BLaER1 treated with 17β-estradiol and CSF1 and Interleukin-3, amounts not matched to agents 10 nM and 100 nM (cell line): ENCODE data around the gene NFE2L2.

Source experiments
- H3K27ac ChIP-seq, 11 experiments: shearing (Covaris generic); formaldehyde crosslinking; 2 replicates each; pipeline ENCODE4 v1.8.1; 2022
- H3K27me3 ChIP-seq, 11 experiments: shearing (Covaris generic); formaldehyde crosslinking; 2 replicates each; pipeline ENCODE4 v1.8.1; 2022
- H3K36me3 ChIP-seq, 11 experiments: shearing (Covaris generic); formaldehyde crosslinking; 2 replicates each; pipeline ENCODE4 v1.8.1; 2022
- H3K4me1 ChIP-seq, 10 experiments: shearing (Covaris generic); formaldehyde crosslinking; 2 replicates each; pipeline ENCODE4 v1.8.1; 2022
- H3K4me2 ChIP-seq, 11 experiments: shearing (Covaris generic); formaldehyde crosslinking; 2 replicates each; pipeline ENCODE4 v1.8.1; 2022
- H3K4me3 ChIP-seq, 10 experiments: shearing (Covaris generic); formaldehyde crosslinking; 2 replicates each; pipeline ENCODE4 v1.8.1; 2022
- H3K9ac ChIP-seq, 11 experiments: shearing (Covaris generic); formaldehyde crosslinking; 2 replicates each; pipeline ENCODE4 v1.8.1; 2022
- H3K9me3 ChIP-seq, 11 experiments: shearing (Covaris generic); formaldehyde crosslinking; replicated peaks in 1 of 11; 2 replicates each; pipeline ENCODE4 v1.8.1; 2022
- H4K20me1 ChIP-seq, 11 experiments: shearing (Covaris generic); formaldehyde crosslinking; 2 replicates each; pipeline ENCODE4 v1.8.1; 2022
- Cebpa-rat ChIP-seq, 11 experiments: shearing (Covaris generic); IDR thresholded peaks; 2 replicates each; pipeline ENCODE4 v1.8.1; 2022

Gene NFE2L2

GRCh38 chr2:177283906-177284305 lies 19.4 kb upstream of the NFE2L2 start:
- TF ChIP-seq Cebpa-rat (IDR thresholded peaks at IDR 0.05), result no peak
- Histone ChIP-seq H3K9me3 (no peaks in the 10 kb centered on the region), H4K20me1 (no peaks in the 10 kb centered on the region), H3K4me3 (no peak overlapping the region), H3K36me3 (no peaks in the 10 kb centered on the region), H3K4me1 (peaks cover 54 to 84% (median 73%) of the 10 kb centered on the region in 10 experiments), H3K9ac (no peak overlapping the region; a peak in 3 of 22 replicates), H3K27me3 (no peaks in the 10 kb centered on the region), H3K4me2 (peak overlapping the region in 7 of 11 experiments; percentile 71 to 91 (median 79); a peak in 14 of 22 replicates), H3K27ac (peak overlapping the region in 10 of 11 experiments; percentile 15 to 98 (median 94); a peak in 16 of 22 replicates)

GRCh38 chr2:177282787-177283572 lies 18.5 kb upstream of the NFE2L2 start:
- Histone ChIP-seq H3K27ac (peak overlapping the region; percentile 82 to 98 (median 93); a peak in 21 of 22 replicates), H3K9me3 (no peaks in the 10 kb centered on the region), H3K4me2 (peak overlapping the region; percentile 69 to 91 (median 79)), H4K20me1 (no peaks in the 10 kb centered on the region), H3K9ac (peak overlapping the region; percentile 71 to 84 (median 79); a peak in 21 of 22 replicates), H3K27me3 (no peaks in the 10 kb centered on the region), H3K36me3 (no peaks in the 10 kb centered on the region), H3K4me1 (peaks cover 54 to 88% (median 75%) of the 10 kb centered on the region in 10 experiments), H3K4me3 (no peak overlapping the region)
- no peak for TF ChIP-seq Cebpa-rat (IDR thresholded peaks at IDR 0.05)

DNA sequence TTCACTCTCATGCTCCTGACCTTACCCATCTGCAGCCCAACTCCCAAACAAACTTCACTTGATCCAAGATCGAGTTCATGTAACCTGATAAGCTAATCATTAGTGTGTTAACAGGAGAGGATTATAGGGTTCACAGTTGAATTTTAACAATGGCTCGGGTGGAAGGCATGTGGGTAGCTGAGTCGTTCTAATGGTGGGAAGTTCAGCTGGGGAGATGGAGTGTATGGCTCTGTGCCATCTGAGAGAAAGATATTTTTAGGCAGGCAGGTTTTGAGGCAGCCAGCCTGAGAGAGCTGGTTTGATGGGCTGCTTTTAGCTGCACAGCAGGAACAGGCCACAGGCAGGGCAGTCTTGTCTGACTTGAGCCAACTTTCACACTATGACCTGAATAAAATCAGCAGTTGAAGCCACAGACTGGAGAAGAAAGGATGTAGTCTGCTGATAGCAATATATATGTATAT lies 17.7 kb upstream of the NFE2L2 start:
- peak overlapping the region; percentile 69 to 91 (median 79) for H3K4me2 ChIP-seq
- H3K36me3 ChIP-seq, result no peaks in the 10 kb centered on the region
- no peaks in the 10 kb centered on the region for H3K27me3 ChIP-seq
- H3K4me3 ChIP-seq, result no peak overlapping the region
- H4K20me1 ChIP-seq, result no peaks in the 10 kb centered on the region
- H3K9me3 ChIP-seq, result no peaks in the 10 kb centered on the region
- TF ChIP-seq Cebpa-rat (IDR thresholded peaks at IDR 0.05), result no peak
- H3K27ac ChIP-seq, result peak overlapping the region; percentile 82 to 98 (median 93)
- peak overlapping the region; percentile 71 to 84 (median 79) for H3K9ac ChIP-seq
- peaks cover 54 to 83% (median 72%) of the 10 kb centered on the region in 10 experiments for H3K4me1 ChIP-seq

- H4K20me1 ChIP-seq, result no peaks in the 10 kb centered on the region
- no peaks in the 10 kb centered on the region for H3K27me3 ChIP-seq
- H3K4me2 ChIP-seq, result peak overlapping the region; percentile 69 to 91 (median 79)
- peak; percentile 42 to 93 (median 85); a peak in 21 of 22 replicates for TF ChIP-seq Cebpa-rat (IDR thresholded peaks at IDR 0.05)
- peak overlapping the region; percentile 82 to 98 (median 93) for H3K27ac ChIP-seq
- H3K4me1 ChIP-seq, result peaks cover 54 to 87% (median 73%) of the 10 kb centered on the region in 10 experiments
- no peaks in the 10 kb centered on the region for H3K36me3 ChIP-seq
- no peak overlapping the region for H3K4me3 ChIP-seq
- H3K9ac ChIP-seq, result peak overlapping the region; percentile 71 to 84 (median 80)
- no peaks in the 10 kb centered on the region for H3K9me3 ChIP-seq
These were observed 17.1 kb upstream of the NFE2L2 start for GRCh38 chr2:177281400-177282180.

DNA sequence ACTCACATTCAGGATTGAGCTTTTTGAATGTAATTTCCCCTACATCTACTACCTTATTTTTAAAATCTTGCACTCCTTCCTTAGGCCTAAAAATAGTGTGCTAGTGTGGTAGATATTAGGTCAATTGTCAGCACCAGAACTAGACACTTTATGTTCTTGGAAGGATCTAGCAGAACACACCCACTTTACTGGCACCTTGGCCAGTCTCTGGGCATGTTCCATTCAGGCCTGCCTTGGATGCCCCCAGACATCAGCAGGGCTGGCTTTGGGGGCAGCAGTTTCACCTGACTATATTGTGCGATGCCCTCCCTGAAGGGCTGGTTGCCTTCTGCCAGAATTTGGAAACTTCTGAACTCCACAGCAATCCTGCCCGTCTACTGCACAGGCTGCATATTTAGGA lies 15.3 kb upstream of the NFE2L2 start:
- no peak for TF ChIP-seq Cebpa-rat (IDR thresholded peaks at IDR 0.05)
- H3K9ac ChIP-seq, result peak overlapping the region in 9 of 11 experiments; percentile 30 to 82 (median 79); a peak in 13 of 22 replicates
- H3K4me2 ChIP-seq, result peak overlapping the region; percentile 11 to 91 (median 79); a peak in 19 of 22 replicates
- H3K4me1 ChIP-seq, result peaks cover 44 to 80% (median 63%) of the 10 kb centered on the region in 10 experiments
- H3K9me3 ChIP-seq, result no peaks in the 10 kb centered on the region
- H3K4me3 ChIP-seq, result no peak overlapping the region
- peak overlapping the region; percentile 82 to 98 (median 93) for H3K27ac ChIP-seq
- no peaks in the 10 kb centered on the region for H3K36me3 ChIP-seq
- H4K20me1 ChIP-seq, result no peaks in the 10 kb centered on the region
- no peaks in the 10 kb centered on the region for H3K27me3 ChIP-seq

- Histone ChIP-seq H4K20me1 (no peaks in the 10 kb centered on the region), H3K9ac (no peak overlapping the region), H3K27ac (no peak overlapping the region), H3K4me3 (no peak overlapping the region), H3K4me2 (peak overlapping the region in 5 of 11 experiments; percentile 20 to 45 (median 30); a peak in 6 of 22 replicates), H3K36me3 (no peaks in the 10 kb centered on the region), H3K9me3 (no peaks in the 10 kb centered on the region), H3K27me3 (no peaks in the 10 kb centered on the region), H3K4me1 (peaks cover 13 to 66% (median 33%) of the 10 kb centered on the region in 10 experiments)
- no peak for TF ChIP-seq Cebpa-rat (IDR thresholded peaks at IDR 0.05)
These were observed 11.2 kb upstream of the NFE2L2 start for GRCh38 chr2:177275743-177276055.

DNA sequence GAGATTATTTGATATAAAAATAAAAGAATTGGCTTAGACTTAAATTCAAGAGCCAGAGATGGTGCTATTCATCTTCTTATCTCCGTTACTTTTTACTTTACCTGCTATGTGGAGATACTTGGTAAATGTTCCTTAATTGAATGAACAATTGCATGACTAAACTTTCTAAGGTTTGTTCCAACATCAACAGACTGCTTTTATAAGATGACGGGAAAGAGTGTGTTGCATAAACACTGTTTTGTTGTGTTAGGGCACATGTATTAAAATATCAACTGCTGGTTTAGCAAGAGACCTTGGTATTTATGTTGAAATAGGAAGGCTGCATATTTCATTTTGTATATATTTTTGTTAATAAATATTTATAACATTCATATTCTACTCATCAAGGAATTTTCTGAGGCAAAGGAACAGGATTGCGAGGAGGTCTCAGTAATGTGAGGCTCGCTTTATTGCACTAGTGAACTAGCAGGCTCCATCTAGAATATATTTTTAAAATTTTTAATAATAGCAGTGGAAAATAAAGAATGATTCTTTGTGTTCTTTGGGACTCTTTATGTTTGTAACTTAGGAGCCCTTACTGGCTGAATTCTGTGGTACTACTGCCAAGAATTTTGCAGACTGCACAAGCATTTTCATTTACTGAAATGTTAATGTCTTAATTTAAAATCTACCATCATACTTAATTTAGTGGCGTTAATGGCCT lies 10.7 kb upstream of the NFE2L2 start:
- H3K9ac ChIP-seq, result no peak overlapping the region
- TF ChIP-seq Cebpa-rat (IDR thresholded peaks at IDR 0.05), result no peak
- H3K4me1 ChIP-seq, result peaks cover 8 to 66% (median 33%) of the 10 kb centered on the region in 10 experiments
- no peaks in the 10 kb centered on the region for H3K9me3 ChIP-seq
- H3K4me2 ChIP-seq, result peak overlapping the region in 4 of 11 experiments; percentile 20 to 45 (median 27); a peak in 5 of 22 replicates
- H3K27ac ChIP-seq, result no peak overlapping the region
- H3K36me3 ChIP-seq, result no peaks in the 10 kb centered on the region
- H3K27me3 ChIP-seq, result no peaks in the 10 kb centered on the region
- H4K20me1 ChIP-seq, result no peaks in the 10 kb centered on the region
- H3K4me3 ChIP-seq, result no peak overlapping the region

GRCh38 chr2:177273408-177273807 lies 8.9 kb upstream of the NFE2L2 start:
- Histone ChIP-seq H3K9ac (no peak overlapping the region), H3K4me2 (no peak overlapping the region), H3K4me1 (peaks cover 0 to 64% (median 20%) of the 10 kb centered on the region in 10 experiments; a peak in 15 of 20 replicates), H3K27me3 (no peaks in the 10 kb centered on the region), H3K9me3 (no peaks in the 10 kb centered on the region), H3K4me3 (no peak overlapping the region), H3K36me3 (no peaks in the 10 kb centered on the region), H3K27ac (no peak overlapping the region), H4K20me1 (no peaks in the 10 kb centered on the region)
- no peak for TF ChIP-seq Cebpa-rat (IDR thresholded peaks at IDR 0.05)
